ENCODE results near the gene INTS1. TPM values are rescaled to one million over a fixed set of nuclear protein-coding genes. Genes with fewer than 3 reads are reported as not detected.

INTS1 gene
- total and polyA plus RNA-seq, 2 of the 4 experiments (the other 2 are of a cell fraction) = 9.3 to 40.1 TPM

DNA sequence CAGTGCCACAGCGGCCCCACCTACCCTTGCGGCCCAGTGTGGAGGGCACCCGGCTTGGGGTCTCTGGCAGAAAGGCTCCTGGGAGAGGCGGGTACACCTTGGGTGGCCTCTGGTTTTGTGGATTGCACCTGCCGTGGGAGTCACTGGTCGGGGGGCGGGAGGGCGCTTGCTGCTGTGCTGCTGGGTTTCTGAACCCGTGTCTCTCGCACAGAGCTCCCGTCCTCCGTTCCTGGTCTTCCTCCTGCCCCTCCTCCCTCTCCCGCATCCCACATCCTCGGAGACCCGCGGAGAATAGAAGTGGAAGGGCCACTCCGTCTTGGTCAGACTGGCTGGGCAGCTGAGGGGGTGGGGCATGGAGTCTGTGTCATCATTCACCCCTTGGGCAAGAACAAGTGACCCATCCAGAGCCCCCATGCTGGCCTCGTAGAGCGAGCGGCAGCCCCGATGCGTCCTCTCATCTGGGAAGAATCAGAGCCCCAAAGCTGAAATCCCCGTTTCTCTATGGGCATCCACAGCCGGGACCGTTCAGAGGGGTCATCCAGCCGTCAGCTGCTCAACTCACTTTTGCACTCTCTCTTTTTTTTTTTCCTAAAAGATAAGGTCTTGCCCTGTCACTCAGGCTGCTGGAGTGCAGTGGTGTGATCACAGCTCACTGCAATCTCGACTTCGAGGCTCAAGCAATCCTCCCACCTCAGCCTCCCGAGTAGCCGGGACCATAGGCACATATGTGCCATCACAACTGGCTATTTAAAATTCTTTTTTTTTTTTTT, 30.3 kb upstream of the INTS1 start:
- Histone ChIP-seq H3K4me1 (ENCODE audit: control insufficient read depth, insufficient read depth, low read length) (peaks cover 41% of the 10 kb centered on the region), H3K9me3 (ENCODE audit: control insufficient read depth, insufficient read depth, low read length) (no peaks in the 10 kb centered on the region), H2AK5ac (ENCODE audit: low read depth, low read length) (peak overlapping the region; percentile 99), H3K4ac (ENCODE audit: low read depth, low read length) (peak overlapping the region; percentile 89), H2AFZ (replicated peaks; ENCODE audit: low read length, poor library complexity) (peak overlapping the region; percentile 77), H3K9me1 (ENCODE audit: insufficient read depth, low read length) (peaks cover 12% of the 10 kb centered on the region), H2BK20ac (ENCODE audit: low read depth, low read length) (peak overlapping the region; percentile 30; the same call in 1 of the 2 replicates), H2BK15ac (ENCODE audit: low read depth, low read length) (no peak overlapping the region), H3K4me3 (ENCODE audit: insufficient read depth, low read depth, low read length) (no peak overlapping the region), H4K20me1 (ENCODE audit: insufficient read depth, low read length) (peaks cover 44% of the 10 kb centered on the region), H3K36me3 (ENCODE audit: control insufficient read depth, insufficient read depth, low read length) (peaks cover 5% of the 10 kb centered on the region), H3K27me3 (ENCODE audit: control insufficient read depth, insufficient read depth, low read length) (no peaks in the 10 kb centered on the region), H3K79me1 (ENCODE audit: low read depth in 1 of 2, low read length in 2 of 2) (peaks cover 0 to 59% of the 10 kb centered on the region in 2 experiments; a peak in 2 of 4 replicates), H3K18ac (ENCODE audit: low read depth, low read length) (peak overlapping the region; percentile 21; the same call in 1 of the 2 replicates), H3K9ac (ENCODE audit: low read depth, low read length) (no peak overlapping the region), H3K56ac (ENCODE audit: extremely low read depth, insufficient read depth, low read length) (no peak overlapping the region), H3K23ac (ENCODE audit: low read depth, low read length) (no peak overlapping the region), H4K91ac (ENCODE audit: insufficient read depth, low read depth, low read length) (peak overlapping the region; percentile 68), H4K8ac (ENCODE audit: low read depth in 2 of 2, low read length in 2 of 2) (peak overlapping the region in 1 of 2 experiments; percentile 64; a peak in 1 of 4 replicates), H4K5ac (ENCODE audit: low read depth, low read length) (no peak overlapping the region), H2BK5ac (ENCODE audit: low read depth, low read length, poor library complexity, severe bottlenecking) (peak overlapping the region; percentile 98), H2BK120ac (ENCODE audit: low read depth, low read length) (peak overlapping the region; percentile 95; the same call in 1 of the 2 replicates), H3K14ac (replicated peaks; ENCODE audit: low read depth, low read length) (peak overlapping the region; percentile 30; the same call in 1 of the 2 replicates), H3K27ac (ENCODE audit: insufficient read depth, low read length) (peak overlapping the region; percentile 68), H2AK9ac (replicated peaks; ENCODE audit: low read depth, low read length, poor library complexity) (peak overlapping the region; percentile 99), H3K4me2 (ENCODE audit: low read depth, low read length) (peak overlapping the region; percentile 82; the same call in 1 of the 2 replicates)
- no peak for DNase-seq
- in situ Hi-C loops (cut with MboI; ENCODE audit: low sequenced_read_pairs) (no loop called here), dilution Hi-C loops (cut with HindIII; ENCODE audit: low sequenced_read_pairs, unreplicated experiment) (no loop called here), intact Hi-C loops (cut with micrococcal nuclease) (loop anchor here (5.0 kb wide), 1 partner anchor 32 kb away; the partner anchor contains the start of gene INTS1)
- BruUV-seq (replicated peaks) = no TSS peak
- TF ChIP-seq, protein P1, sequence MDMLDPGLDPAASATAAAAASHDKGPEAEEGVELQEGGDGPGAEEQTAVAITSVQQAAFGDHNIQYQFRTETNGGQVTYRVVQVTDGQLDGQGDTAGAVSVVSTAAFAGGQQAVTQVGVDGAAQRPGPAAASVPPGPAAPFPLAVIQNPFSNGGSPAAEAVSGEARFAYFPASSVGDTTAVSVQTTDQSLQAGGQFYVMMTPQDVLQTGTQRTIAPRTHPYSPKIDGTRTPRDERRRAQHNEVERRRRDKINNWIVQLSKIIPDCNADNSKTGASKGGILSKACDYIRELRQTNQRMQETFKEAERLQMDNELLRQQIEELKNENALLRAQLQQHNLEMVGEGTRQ (IDR thresholded peaks at IDR 0.05; ENCODE audit: low read depth, low read length) = no peak
- TF ChIP-seq ELK1 (IDR thresholded peaks at IDR 0.05; ENCODE audit: borderline replicate concordance, low read depth, low read length) (no peak), RAD21 (IDR thresholded peaks at IDR 0.05; ENCODE audit: low read length) (no peak), RFX5 (IDR thresholded peaks at IDR 0.05; ENCODE audit: low read depth, low read length) (no peak), NFE2L2 (IDR thresholded peaks at IDR 0.05; ENCODE audit: low read depth, low read length) (no peak), CEBPB (IDR thresholded peaks at IDR 0.05; ENCODE audit: low read depth, low read length) (no peak), BHLHE40 (IDR thresholded peaks at IDR 0.05; ENCODE audit: low read depth, low read length) (no peak)
- ChIA-PET POLR2A (ENCODE audit: unreplicated experiment) (interaction anchor here (0.6 kb wide), 1 partner anchor 533 kb away, joined by 4 read pairs; no protein-coding TSS in a partner anchor), CTCF (no interaction called here)
- no peak for ATAC-seq (ENCODE audit: low read depth)
- 86% methylated on average over 11 of the region's 30 CpGs; no CpG with 5 or more reads in 1 of the 2 experiments for WGBS, 2 experiments (ENCODE audit: extremely low coverage in 2 of 2, insufficient read length in 1 of 2)

All from IMR-90 (cell line).